SK-N-SH (cell line): Measurements from ENCODE around the gene TMEM184B.

Experiments used
- EP300 ChIP-seq, 2 experiments: IDR thresholded peaks; 2 replicates each; pipeline versions ENCODE4 v1.4.0 to v1.6.1; 2012; ENCODE audit warnings: borderline replicate concordance in 1 of 2, low read depth in 1 of 2, low read length in 1 of 2
- FOSL2 ChIP-seq: IDR thresholded peaks from 2 replicates; pipeline ENCODE4 v1.4.0; 2012; ENCODE audit warnings: low read depth, mild to moderate bottlenecking, moderate library complexity, borderline replicate concordance
- TAF1 ChIP-seq: IDR thresholded peaks from 2 replicates; pipeline ENCODE4 v1.6.1; 2012; ENCODE audit warnings: low read depth, mild to moderate bottlenecking, low read length, moderate library complexity, borderline replicate concordance
- TF ChIP-seq, protein P1 (sequence below): fragments of 200-600 bp; sonication (generic); IDR thresholded peaks from 2 replicates; pipeline ENCODE4 v1.6.1; 2017; ENCODE audit warnings: antibody characterized with exemption, mild to moderate bottlenecking, moderate library complexity

DNA sequence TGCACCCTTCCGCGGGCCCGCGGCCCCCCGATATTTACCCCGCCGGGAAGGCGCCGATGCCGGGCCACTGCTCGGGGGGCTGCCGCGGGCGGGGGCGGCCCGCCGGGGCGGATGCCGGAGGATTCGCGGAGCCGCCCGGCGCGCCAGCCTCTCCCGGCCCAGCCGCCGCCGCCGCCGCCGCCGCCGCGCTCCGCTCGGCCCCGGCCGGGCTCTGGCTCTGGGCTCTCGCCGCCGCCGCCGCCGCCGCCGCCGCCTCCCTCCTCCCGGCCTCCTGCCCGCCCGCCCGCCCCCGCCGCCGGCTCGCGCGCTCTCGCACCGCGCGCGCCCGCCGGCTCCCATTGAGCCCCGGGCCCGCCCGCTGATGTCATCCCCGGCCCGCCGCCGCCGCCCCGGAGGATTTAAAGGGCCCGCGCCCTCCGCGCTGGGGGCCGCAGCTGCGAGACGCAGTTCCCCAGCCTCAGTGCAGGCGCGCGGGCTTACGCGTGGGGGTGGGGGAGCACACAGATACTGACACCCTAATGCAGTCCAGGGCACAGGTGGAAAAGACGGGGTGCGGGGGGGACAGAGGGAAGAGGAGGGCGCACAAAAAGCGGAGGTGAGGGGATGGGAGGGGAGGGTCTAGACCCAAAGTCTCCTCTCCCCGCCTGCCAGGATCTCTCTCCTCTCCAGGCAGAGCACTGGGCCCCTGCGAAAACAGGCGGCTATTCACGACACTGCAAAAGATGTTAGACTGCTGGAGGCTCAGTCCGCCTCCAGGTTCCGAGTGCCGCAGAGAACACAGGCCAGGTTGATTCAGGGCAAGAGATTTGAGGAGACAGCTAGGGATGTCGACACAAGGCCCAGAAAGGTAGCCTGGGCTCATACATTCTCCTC, 44.5 kb upstream of the TMEM184B start, which contains the start of gene CSNK1E:
- no peak for TF ChIP-seq EP300 (IDR thresholded peaks at IDR 0.05; ENCODE audit: borderline replicate concordance in 1 of 2, low read depth in 1 of 2, low read length in 1 of 2)
- TF ChIP-seq, protein P1, sequence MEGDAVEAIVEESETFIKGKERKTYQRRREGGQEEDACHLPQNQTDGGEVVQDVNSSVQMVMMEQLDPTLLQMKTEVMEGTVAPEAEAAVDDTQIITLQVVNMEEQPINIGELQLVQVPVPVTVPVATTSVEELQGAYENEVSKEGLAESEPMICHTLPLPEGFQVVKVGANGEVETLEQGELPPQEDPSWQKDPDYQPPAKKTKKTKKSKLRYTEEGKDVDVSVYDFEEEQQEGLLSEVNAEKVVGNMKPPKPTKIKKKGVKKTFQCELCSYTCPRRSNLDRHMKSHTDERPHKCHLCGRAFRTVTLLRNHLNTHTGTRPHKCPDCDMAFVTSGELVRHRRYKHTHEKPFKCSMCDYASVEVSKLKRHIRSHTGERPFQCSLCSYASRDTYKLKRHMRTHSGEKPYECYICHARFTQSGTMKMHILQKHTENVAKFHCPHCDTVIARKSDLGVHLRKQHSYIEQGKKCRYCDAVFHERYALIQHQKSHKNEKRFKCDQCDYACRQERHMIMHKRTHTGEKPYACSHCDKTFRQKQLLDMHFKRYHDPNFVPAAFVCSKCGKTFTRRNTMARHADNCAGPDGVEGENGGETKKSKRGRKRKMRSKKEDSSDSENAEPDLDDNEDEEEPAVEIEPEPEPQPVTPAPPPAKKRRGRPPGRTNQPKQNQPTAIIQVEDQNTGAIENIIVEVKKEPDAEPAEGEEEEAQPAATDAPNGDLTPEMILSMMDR = no peak
- no peak for TF ChIP-seq TAF1
- no peak for TF ChIP-seq FOSL2
